Measurements from ENCODE around the gene LAMC1.
A peak's percentile ranks its signal among the peaks of the same experiment; 100 is the strongest.

Gene LAMC1

DNA sequence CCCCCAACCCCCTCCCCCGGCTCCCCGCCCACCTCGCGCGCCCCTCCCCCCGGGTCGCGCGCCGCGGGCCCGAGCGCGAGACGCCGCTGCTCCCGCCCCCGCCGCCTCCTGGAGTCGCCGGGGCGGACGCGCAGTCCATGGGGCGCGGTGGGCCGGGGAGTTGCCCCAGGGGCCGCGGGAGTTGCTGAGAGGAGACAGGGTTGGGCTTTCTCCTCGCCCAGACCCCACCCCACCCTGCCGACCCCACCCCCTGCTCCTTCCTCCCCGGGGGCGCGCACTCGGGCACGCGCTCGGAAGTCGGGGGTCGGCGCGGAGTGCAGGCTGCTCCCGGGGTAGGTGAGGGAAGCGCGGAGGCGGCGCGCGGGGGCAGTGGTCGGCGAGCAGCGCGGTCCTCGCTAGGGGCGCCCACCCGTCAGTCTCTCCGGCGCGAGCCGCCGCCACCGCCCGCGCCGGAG lies at the start of gene LAMC1:
LAMC1 (plus strand) TSS at position 275 of the 455 bp plus-strand sequence. CDS start 297 bp downstream, outside the sequence.
- DNase-seq, result peak; percentile 96

- DNase-seq, result no peak
These were observed 48.6 kb upstream of the LAMC1 start for GRCh38 chr1:182974506-182975191.

- no peak for DNase-seq
These were observed 45.7 kb upstream of the LAMC1 start for GRCh38 chr1:182977480-182977879.

GRCh38 chr1:182978151-182978853 lies 44.9 kb upstream of the LAMC1 start:
- DNase-seq, result no peak

GRCh38 chr1:182984138-182984537 lies 39.1 kb upstream of the LAMC1 start:
- no peak for DNase-seq

GRCh38 chr1:182984621-182985020 lies 38.6 kb upstream of the LAMC1 start:
- DNase-seq, result no peak

GRCh38 chr1:182985876-182986275 lies 37.3 kb upstream of the LAMC1 start:
- DNase-seq, result no peak

GRCh38 chr1:182990413-182991144 lies 32.6 kb upstream of the LAMC1 start:
- no peak for DNase-seq

GRCh38 chr1:182993746-182994145 lies 29.5 kb upstream of the LAMC1 start:
- no peak for DNase-seq

DNA sequence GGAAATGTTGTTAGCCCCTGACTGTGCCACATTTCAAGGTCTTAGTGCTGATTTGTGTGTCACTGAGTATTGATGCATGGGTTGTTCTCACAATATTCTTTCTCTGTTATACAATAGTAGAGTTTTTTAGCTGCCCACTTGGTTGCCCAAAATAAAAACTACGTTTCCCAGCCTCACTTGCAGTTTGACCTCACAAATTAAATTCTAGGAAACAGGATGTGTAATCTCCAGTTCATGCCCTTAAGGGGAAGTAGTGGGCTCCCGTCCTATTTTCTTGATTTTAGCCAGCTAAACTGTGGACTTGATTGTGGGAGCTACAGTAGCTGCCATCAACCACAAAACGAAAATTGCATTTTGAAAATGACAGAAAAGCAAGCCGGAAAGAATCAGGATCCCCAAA lies 27.3 kb upstream of the LAMC1 start:
- DNase-seq, result peak; percentile 7

- no peak for DNase-seq
These were observed 26.4 kb upstream of the LAMC1 start for GRCh38 chr1:182996816-182997215.

DNA sequence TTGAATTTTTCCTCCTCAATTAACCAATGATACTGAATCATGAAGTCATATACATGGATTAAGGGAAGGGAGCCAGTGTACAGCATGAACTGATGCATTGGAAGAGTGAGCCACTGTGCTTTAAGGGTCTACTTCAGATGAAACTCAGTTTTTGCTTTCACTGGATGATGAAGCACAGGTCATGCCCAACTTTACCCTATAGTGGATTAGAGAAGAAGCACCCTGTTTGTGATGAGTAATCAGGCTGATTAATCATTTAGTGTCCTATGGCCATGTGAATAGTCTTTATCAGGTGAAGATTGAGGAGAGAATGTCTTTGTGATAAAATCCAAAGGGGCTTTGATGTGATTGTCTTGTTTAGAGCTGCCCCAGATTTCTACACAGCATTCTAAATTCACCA lies 24.7 kb upstream of the LAMC1 start:
- DNase-seq, result no peak

DNA sequence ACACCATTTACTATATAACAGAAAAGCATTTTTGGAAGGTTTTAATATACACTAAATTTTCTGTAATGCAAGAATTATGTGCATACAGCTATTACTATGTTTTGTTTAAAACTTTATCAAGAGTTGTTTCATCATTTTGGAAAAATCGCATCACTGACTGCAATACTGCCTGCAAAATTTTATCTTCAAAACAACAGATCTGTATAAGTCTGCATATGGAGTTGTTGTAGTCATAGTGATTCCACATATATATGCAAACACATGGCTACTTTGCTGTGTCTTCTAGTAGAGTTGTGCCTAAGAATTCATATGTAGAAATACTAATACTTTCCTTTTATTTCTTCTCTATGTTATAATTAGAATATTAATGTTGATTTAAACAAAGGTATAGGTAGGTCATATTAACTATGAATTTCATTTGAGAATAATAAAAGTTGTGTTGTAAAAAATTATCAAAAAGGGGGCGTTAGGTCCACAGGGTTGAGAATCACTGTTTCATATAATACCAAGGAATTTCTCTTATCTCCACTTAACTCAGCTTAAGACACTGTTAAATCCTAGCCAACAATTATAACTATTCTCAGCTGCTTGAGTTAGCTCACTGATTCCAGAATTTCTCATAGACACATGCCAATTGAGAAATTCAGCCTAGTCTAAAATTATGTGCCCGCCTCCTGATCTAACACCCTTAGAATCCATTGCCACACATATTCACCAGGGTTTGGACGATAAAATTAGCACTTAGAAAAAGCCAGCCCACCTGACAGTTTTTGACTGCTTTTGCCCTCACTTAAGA lies 22.9 kb upstream of the LAMC1 start:
- no peak for DNase-seq

DNA sequence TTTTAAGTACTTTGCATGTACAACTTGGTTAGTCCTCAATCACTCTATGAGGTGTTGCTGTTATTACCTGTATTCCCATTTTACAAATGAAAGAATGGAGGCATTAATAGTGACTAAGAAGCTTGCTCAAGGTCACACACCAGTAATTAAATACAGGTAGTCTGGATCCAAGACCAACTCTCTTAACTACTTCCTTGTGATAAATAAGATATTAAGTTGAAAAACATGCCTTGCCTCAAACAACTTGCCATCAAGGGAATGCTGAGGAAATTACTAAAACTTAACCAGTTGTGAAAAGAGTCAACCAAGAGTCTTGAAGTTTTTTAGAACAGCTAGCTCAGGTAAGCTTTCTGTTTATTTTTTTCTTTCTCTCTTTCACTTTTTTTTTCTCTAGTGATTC lies 21.0 kb upstream of the LAMC1 start:
- peak; percentile 59 for DNase-seq

DNA sequence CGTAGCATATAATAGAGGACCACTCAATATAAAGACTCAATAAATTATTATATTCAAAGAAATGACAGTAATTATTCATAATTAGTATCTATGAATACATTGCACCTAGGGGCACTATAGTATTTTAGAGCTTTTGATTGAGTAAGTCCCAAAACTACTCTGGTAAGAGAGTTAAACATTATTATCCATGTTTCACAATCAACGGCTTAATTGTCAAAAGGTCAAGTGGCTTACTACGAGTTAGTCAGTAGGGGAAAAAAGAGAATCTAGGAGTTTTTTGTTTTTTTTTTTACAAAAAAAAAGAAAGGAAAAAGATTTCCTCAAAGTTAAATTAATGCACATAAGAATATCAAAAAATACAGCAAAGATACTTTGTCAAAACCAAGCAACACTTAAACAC lies 20.4 kb upstream of the LAMC1 start:
- peak; percentile 88 for DNase-seq

GRCh38 chr1:183003203-183003602 lies 20.0 kb upstream of the LAMC1 start:
- DNase-seq, result peak; percentile 39

DNA sequence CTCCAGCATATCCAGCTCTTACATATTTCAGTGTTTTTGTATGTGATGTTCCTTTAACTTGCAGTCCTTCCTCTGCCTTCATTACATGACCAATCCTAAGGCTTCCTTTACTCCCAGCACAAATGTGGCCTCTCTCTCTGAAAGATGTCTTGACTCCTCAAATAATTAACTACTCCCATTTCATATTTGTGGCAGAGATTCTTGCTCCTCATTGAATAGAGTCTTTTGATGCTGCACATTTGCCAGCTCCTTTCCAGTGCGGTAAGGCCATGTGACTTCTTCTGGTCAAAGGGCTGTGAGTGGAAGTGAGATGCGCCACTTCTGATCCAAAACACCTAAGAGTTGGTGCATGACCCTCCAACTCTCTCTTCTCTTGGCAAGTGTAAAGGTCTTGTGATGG lies 19.1 kb upstream of the LAMC1 start:
- DNase-seq, result no peak

- no peak for DNase-seq
These were observed 11.4 kb upstream of the LAMC1 start for GRCh38 chr1:183011859-183012258.

- no peak for DNase-seq
These were observed 10.8 kb upstream of the LAMC1 start for GRCh38 chr1:183012301-183012994.

DNA sequence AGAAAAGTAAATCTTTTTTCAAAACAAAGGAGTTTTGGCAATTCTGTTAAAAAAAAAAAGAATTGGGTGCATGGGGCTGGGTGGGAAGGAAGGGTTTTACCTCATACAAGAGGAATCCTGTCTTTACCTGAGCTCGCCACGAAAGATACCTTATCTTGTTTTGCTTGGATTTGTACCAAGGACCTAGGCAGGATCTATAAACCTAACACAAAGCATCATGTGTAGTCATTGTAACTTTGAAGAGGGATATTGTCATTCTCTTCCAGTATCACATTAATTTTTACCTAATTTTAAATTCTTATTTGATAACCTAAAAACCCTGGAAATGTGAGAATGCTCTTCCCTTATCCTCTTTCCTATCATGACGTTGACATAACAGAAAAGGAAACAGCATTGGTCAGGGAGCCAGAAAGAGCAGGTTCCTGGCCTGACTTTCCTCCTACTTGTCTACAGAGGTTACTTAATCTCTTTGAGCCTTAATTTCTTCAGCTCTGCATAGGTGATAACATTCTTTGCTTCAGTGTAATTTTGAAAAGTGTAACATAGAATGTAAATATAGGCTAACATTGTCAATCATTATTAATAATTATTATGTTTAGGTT lies 4.0 kb upstream of the LAMC1 start:
- DNase-seq, result no peak

GRCh38 chr1:183019860-183020259 lies 3.4 kb upstream of the LAMC1 start:
- DNase-seq, result peak; percentile 52
